GM23338 (cell line): ENCODE data around the gene FBLN2. TPM values are rescaled to one million over a fixed set of nuclear protein-coding genes. Genes with fewer than 3 reads are reported as not detected.

ENCODE experiments used
- ATAC-seq: fragments of 200-7000 bp; cut with Tn5 transposase; 3 replicates; pipeline ENCODE4 v1.9.1; 2020
- DNase-seq: peaks from one replicate; pipeline ENCODE4 v3.0.0-alpha.2; 2015; ENCODE audit warnings: low spot score
- H2AFZ ChIP-seq: fragments of 200-600 bp; sonication (generic); 2 replicates; pipeline ENCODE4 v1.8.0; 2016; ENCODE audit warnings: antibody characterized with exemption, mild to moderate bottlenecking, moderate library complexity
- H3F3A ChIP-seq: fragments of 200-600 bp; sonication (generic); replicated peaks from 2 replicates; pipeline ENCODE4 v1.8.0; 2017; ENCODE audit warnings: antibody characterized with exemption, mixed run types, low read depth
- H3K27ac ChIP-seq: fragments of 200-600 bp; sonication (generic); 2 replicates; pipeline ENCODE4 v1.6.1; 2016; ENCODE audit warnings: low read depth
- H3K27me3 ChIP-seq: fragments of 200-600 bp; sonication (generic); 2 replicates; pipeline ENCODE4 v1.8.0; 2016; ENCODE audit warnings: mild to moderate bottlenecking, mixed run types, moderate library complexity; ENCODE audit not compliant: insufficient read depth
- H3K36me3 ChIP-seq: fragments of 200-600 bp; sonication (generic); 2 replicates; pipeline ENCODE4 v1.8.0; 2016; ENCODE audit warnings: mild to moderate bottlenecking; ENCODE audit not compliant: insufficient read depth
- H3K4me1 ChIP-seq: fragments of 200-600 bp; sonication (generic); 2 replicates; pipeline ENCODE4 v1.8.0; 2016; ENCODE audit warnings: mild to moderate bottlenecking, moderate library complexity; ENCODE audit not compliant: insufficient read depth
- H3K4me2 ChIP-seq: fragments of 200-600 bp; sonication (generic); 2 replicates; pipeline ENCODE4 v1.7.1; 2017; ENCODE audit warnings: mixed run types
- H3K4me3 ChIP-seq: fragments of 200-600 bp; sonication (generic); 2 replicates; pipeline ENCODE4 v1.6.1; 2016; ENCODE audit warnings: mixed run types
- H3K79me2 ChIP-seq: fragments of 200-600 bp; sonication (generic); replicated peaks from 2 replicates; pipeline ENCODE4 v1.8.0; 2017; ENCODE audit warnings: mild to moderate bottlenecking; ENCODE audit not compliant: insufficient read depth
- H3K9me2 ChIP-seq: fragments of 200-600 bp; sonication (generic); 2 replicates; pipeline ENCODE4 v1.8.0; 2017; ENCODE audit not compliant: insufficient read depth
- H4K20me1 ChIP-seq: fragments of 200-600 bp; sonication (generic); replicated peaks from 2 replicates; pipeline ENCODE4 v1.8.0; 2017; ENCODE audit warnings: mild to moderate bottlenecking; ENCODE audit not compliant: insufficient read depth
- H3K27ac Mint-ChIP-seq: 2 replicates; pipeline ENCODE4 v1.8.0; 2020; ENCODE audit warnings: inconsistent platforms, mild to moderate bottlenecking, moderate library complexity, mixed read lengths
- H3K27me3 Mint-ChIP-seq: 3 replicates; pipeline ENCODE4 v1.8.0; 2022; ENCODE audit warnings: low read depth, mild to moderate bottlenecking, moderate library complexity, mixed read lengths, inconsistent platforms; ENCODE audit not compliant: insufficient read depth, poor library complexity
- H3K36me3 Mint-ChIP-seq: 3 replicates; pipeline ENCODE4 v1.8.0; 2021; ENCODE audit warnings: low read depth, mild to moderate bottlenecking, inconsistent platforms, moderate library complexity, mixed read lengths
- H3K4me1 Mint-ChIP-seq: 3 replicates; pipeline ENCODE4 v1.8.0; 2020; ENCODE audit warnings: mild to moderate bottlenecking, inconsistent platforms, mixed read lengths
- H3K4me3 Mint-ChIP-seq: 3 replicates; pipeline ENCODE4 v1.8.0; 2021; ENCODE audit warnings: moderate library complexity, mild to moderate bottlenecking, inconsistent platforms, mixed read lengths
- H3K9me3 Mint-ChIP-seq: 3 replicates; pipeline ENCODE4 v1.8.0; 2020; ENCODE audit warnings: moderate library complexity, mild to moderate bottlenecking, inconsistent platforms, mixed read lengths
- CREB1 ChIP-seq: fragments of 250-450 bp; sonication (Bioruptor Pico); IDR thresholded peaks from 2 replicates; pipeline ENCODE4 v1.5.0; 2020; ENCODE audit warnings: low read depth, mild to moderate bottlenecking, moderate library complexity
- EZH2 ChIP-seq: fragments of 200-600 bp; sonication (generic); IDR thresholded peaks from one replicate; pipeline ENCODE4 v1.8.0; 2017; ENCODE audit warnings: antibody characterized with exemption, mild to moderate bottlenecking, low read depth; ENCODE audit not compliant: unreplicated experiment
- EZH2phosphoT487 ChIP-seq: fragments of 200-600 bp; sonication (generic); IDR thresholded peaks from one replicate; pipeline ENCODE4 v1.8.1; 2018; ENCODE audit warnings: antibody characterized with exemption; ENCODE audit not compliant: unreplicated experiment
- JUNB ChIP-seq: IDR thresholded peaks from one replicate; pipeline ENCODE4 v1.6.1; 2016; ENCODE audit warnings: antibody characterized with exemption; ENCODE audit not compliant: unreplicated experiment
- POLR2AphosphoS5 ChIP-seq: IDR thresholded peaks from 2 replicates; pipeline ENCODE4 v1.6.1; 2016; ENCODE audit warnings: antibody characterized with exemption, low read depth
- STAT1 ChIP-seq: IDR thresholded peaks from one replicate; pipeline ENCODE4 v1.6.1; 2016; ENCODE audit warnings: antibody characterized with exemption; ENCODE audit not compliant: unreplicated experiment
- ZNF114 ChIP-seq: fragments of 250-450 bp; sonication (Bioruptor Pico); IDR thresholded peaks from 2 replicates; pipeline ENCODE4 v1.5.0; 2020; ENCODE audit warnings: mild to moderate bottlenecking, moderate library complexity
- ZNF331 ChIP-seq: fragments of 250-450 bp; sonication (Bioruptor Pico); IDR thresholded peaks from 2 replicates; pipeline ENCODE4 v1.5.0; 2020; ENCODE audit warnings: low read depth, mild to moderate bottlenecking, moderate library complexity
- polyA plus RNA-seq: library from polyadenylated mRNA; unstranded; fragments of >200 nt; fragmentation: Nextera tagmentation; extraction: Ambion mirVana; gene quantifications from 2 replicates; pipeline ENCODE4 v1.2.1, GENCODE V29; 2016
- total RNA-seq: library from RNA; depleted of rRNA; stranded (reverse); fragments of >200 nt; shearing (Covaris generic); gene quantifications from 2 replicates; pipeline ENCODE4 v1.2.3, GENCODE V29; 2014
- TF ChIP-seq, protein P1 (sequence below), 2 experiments: fragments of 200-600 bp in 1 of 2; sonication (generic) in 1 of 2; conservative IDR thresholded peaks; 2 replicates each; pipeline versions ENCODE4 v1.5.1 to v1.6.1; 2016 to 2017; ENCODE audit warnings: antibody characterized with exemption in 2 of 2, low read depth in 2 of 2, mild to moderate bottlenecking in 2 of 2, moderate library complexity in 1 of 2
- TF ChIP-seq, protein P2 (sequence below): IDR thresholded peaks from 2 replicates; pipeline ENCODE4 v1.6.1; 2016; ENCODE audit warnings: antibody characterized with exemption

FBLN2 gene
- total and polyA plus RNA-seq, 2 experiments from 2014 or later: 18.8 to 26.8 TPM

DNA sequence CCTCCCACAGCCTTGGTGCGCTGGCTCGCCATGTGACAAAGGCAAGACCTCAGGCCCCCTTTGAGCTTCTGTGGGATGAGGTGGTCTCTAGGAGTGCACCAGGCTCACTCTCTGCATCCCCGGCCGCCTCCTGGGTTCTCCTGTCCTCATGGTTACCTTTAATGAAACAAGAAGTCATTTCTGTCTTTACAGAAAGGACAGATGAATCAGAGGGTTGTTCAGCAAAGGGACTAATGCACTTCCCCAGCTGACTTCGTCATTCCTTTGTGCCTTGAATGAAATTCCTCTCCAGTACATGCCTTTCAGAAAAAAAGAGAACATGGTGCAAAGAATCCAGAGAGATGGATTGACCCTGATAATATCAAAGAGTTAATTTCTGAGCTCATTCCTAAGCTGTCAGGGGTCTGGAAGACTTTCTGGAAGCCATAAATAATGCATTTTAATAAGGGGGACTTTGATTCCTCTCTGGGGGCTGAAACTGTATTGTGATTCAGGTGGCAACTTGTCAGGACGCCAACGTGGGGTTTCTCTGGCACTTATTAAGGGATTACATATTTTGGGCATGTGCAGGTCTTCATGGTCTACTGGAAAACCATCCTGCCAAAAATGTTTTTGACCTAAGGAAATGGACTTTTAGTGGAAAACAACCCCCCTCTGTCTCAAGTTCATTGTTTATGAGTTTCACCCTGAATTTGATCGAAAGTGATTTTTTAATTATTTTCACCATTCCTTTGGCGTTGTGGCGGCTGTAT is 122.7 kb downstream of the FBLN2 start:
- no peaks in the 10 kb centered on the region for H3K36me3 Mint-ChIP-seq
- no peaks in the 10 kb centered on the region for H3K79me2 ChIP-seq
- H3K27me3 ChIP-seq: no peaks in the 10 kb centered on the region
- H3K27ac Mint-ChIP-seq: no peak overlapping the region
- H3K27ac ChIP-seq: no peak overlapping the region
- no peak overlapping the region for H3K4me3 Mint-ChIP-seq
- H3K9me2 ChIP-seq: no peaks in the 10 kb centered on the region
- no peak overlapping the region for H3K4me3 ChIP-seq
- no peak overlapping the region for H2AFZ ChIP-seq
- DNase-seq: no peak
- H3K4me2 ChIP-seq: no peak overlapping the region
- no peaks in the 10 kb centered on the region; the same call in 2 of the 3 replicates for H3K9me3 Mint-ChIP-seq
- H4K20me1 ChIP-seq: no peaks in the 10 kb centered on the region
- TF ChIP-seq ZNF331 (CRISPR knock-in tag): no peak
- H3K27me3 Mint-ChIP-seq: peaks cover 7% of the 10 kb centered on the region
- H3K4me1 ChIP-seq: peaks cover 5% of the 10 kb centered on the region
- no peaks in the 10 kb centered on the region for H3K36me3 ChIP-seq
- peaks cover 12% of the 10 kb centered on the region for H3K4me1 Mint-ChIP-seq
- no peaks in the 10 kb centered on the region for H3F3A ChIP-seq
- ATAC-seq: no peak

DNA sequence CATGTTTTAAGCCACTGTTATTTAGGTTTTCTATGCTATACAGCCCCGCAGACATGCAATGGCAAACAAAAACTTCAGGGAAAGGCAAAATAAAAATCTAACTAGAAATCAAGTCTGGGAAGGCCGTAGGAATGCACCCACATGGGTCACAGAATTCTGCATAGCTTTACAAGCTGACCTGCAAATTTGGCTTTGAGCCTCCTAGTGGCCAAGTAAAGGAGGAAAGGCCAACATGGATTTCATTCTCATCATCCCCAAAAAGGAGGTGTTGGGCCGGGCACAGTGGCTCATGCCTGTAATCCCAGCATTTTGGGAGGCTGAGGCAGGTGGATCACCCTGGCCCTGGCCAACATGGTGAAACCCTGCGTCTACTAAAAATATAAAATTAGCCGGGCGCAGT is 124.3 kb downstream of the FBLN2 start:
- Mint-ChIP-seq H3K9me3 (no peaks in the 10 kb centered on the region; the same call in 2 of the 3 replicates), H3K27me3 (peaks cover 4% of the 10 kb centered on the region), H3K4me1 (peaks cover 3% of the 10 kb centered on the region; the same call in 1 of the 3 replicates), H3K27ac (no peak overlapping the region), H3K36me3 (no peaks in the 10 kb centered on the region), H3K4me3 (no peak overlapping the region)
- H3F3A ChIP-seq: no peaks in the 10 kb centered on the region
- H3K27ac ChIP-seq: no peak overlapping the region
- DNase-seq (peak; percentile 65), ATAC-seq (peak; percentile 75)
- no peak overlapping the region for H3K4me2 ChIP-seq
- H3K27me3 ChIP-seq: no peaks in the 10 kb centered on the region
- H3K4me1 ChIP-seq: no peaks in the 10 kb centered on the region
- no peak for TF ChIP-seq STAT1
- TF ChIP-seq, protein P1, sequence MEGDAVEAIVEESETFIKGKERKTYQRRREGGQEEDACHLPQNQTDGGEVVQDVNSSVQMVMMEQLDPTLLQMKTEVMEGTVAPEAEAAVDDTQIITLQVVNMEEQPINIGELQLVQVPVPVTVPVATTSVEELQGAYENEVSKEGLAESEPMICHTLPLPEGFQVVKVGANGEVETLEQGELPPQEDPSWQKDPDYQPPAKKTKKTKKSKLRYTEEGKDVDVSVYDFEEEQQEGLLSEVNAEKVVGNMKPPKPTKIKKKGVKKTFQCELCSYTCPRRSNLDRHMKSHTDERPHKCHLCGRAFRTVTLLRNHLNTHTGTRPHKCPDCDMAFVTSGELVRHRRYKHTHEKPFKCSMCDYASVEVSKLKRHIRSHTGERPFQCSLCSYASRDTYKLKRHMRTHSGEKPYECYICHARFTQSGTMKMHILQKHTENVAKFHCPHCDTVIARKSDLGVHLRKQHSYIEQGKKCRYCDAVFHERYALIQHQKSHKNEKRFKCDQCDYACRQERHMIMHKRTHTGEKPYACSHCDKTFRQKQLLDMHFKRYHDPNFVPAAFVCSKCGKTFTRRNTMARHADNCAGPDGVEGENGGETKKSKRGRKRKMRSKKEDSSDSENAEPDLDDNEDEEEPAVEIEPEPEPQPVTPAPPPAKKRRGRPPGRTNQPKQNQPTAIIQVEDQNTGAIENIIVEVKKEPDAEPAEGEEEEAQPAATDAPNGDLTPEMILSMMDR (conservative IDR thresholded peaks at IDR 0.05; ENCODE audit: low read depth in 2 of 2): peak; percentile 56 to 60
- no peaks in the 10 kb centered on the region for H3K36me3 ChIP-seq
- no peak overlapping the region for H3K4me3 ChIP-seq
- H3K9me2 ChIP-seq: no peaks in the 10 kb centered on the region
- no peak overlapping the region for H2AFZ ChIP-seq
- no peaks in the 10 kb centered on the region for H3K79me2 ChIP-seq
- no peaks in the 10 kb centered on the region for H4K20me1 ChIP-seq

DNA sequence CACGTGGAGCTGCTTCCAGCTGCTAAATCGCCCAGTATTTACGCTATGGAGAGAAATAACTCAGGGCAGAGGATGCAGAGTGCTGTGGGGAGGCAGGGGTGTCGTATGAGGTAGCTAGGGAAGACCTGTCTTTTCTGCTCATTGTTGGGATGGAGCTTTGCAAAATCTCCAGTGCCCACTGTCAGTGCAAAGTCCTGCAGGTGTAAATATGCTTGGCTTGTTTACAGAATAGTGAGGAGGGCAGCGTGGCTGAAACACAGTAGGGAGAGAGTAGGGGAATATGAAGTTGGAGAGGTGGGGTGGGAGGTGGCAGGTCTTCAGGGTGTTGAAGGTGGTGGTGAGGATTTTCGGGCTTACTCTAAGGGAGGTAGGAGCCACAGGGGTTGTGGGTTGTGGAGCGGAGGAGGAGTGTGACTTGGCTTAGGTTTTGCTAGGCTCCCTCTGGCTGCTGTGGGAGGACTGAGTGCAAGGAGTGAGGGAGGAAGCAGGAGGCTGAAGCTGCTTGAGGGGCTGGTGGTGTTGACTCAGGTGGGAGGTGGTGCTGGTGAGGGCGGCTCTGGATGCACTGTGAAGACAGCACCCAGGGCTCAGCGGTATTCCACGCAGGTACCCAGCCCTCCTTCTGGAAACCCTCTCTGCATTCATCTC is 125.7 kb downstream of the FBLN2 start:
- Histone ChIP-seq H3K4me3 (no peak overlapping the region), H3F3A (no peaks in the 10 kb centered on the region), H3K9me2 (no peaks in the 10 kb centered on the region), H3K27ac (no peak overlapping the region), H3K79me2 (no peaks in the 10 kb centered on the region), H3K27me3 (no peaks in the 10 kb centered on the region), H3K36me3 (no peaks in the 10 kb centered on the region), H4K20me1 (no peaks in the 10 kb centered on the region), H3K4me2 (no peak overlapping the region), H2AFZ (no peak overlapping the region), H3K4me1 (no peaks in the 10 kb centered on the region)
- no peaks in the 10 kb centered on the region; the same call in 2 of the 3 replicates for H3K9me3 Mint-ChIP-seq
- H3K36me3 Mint-ChIP-seq: no peaks in the 10 kb centered on the region
- no peak overlapping the region for H3K4me3 Mint-ChIP-seq
- peaks cover 4% of the 10 kb centered on the region for H3K27me3 Mint-ChIP-seq
- peaks cover 3% of the 10 kb centered on the region; the same call in 1 of the 3 replicates for H3K4me1 Mint-ChIP-seq
- no peak for ATAC-seq
- DNase-seq: no peak
- H3K27ac Mint-ChIP-seq: no peak overlapping the region
- TF ChIP-seq EZH2 (no peak), EZH2phosphoT487 (no peak), ZNF114 (no peak), CREB1 (CRISPR knock-in tag) (no peak), JUNB (no peak), POLR2AphosphoS5 (no peak), ZNF331 (CRISPR knock-in tag) (no peak)
- TF ChIP-seq, protein P1 (conservative IDR thresholded peaks at IDR 0.05; ENCODE audit: low read depth in 2 of 2): no peak
- TF ChIP-seq, protein P2, sequence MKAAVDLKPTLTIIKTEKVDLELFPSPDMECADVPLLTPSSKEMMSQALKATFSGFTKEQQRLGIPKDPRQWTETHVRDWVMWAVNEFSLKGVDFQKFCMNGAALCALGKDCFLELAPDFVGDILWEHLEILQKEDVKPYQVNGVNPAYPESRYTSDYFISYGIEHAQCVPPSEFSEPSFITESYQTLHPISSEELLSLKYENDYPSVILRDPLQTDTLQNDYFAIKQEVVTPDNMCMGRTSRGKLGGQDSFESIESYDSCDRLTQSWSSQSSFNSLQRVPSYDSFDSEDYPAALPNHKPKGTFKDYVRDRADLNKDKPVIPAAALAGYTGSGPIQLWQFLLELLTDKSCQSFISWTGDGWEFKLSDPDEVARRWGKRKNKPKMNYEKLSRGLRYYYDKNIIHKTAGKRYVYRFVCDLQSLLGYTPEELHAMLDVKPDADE: no peak
